MM.1S (cell line): ENCODE data around the gene UBL3.

Experiments used
- DNase-seq: peaks from one replicate; pipeline ENCODE4 v3.0.0-alpha.2; 2015
- H2AFZ ChIP-seq: fragments of 300-600 bp; sonication (generic); 2 replicates; pipeline ENCODE4 v1.6.0; 2016; ENCODE audit warnings: antibody characterized with exemption, low read length
- H3F3A ChIP-seq: fragments of 300-600 bp; sonication (generic); 2 replicates; pipeline ENCODE4 v1.6.1; 2016; ENCODE audit warnings: mild to moderate bottlenecking, antibody characterized with exemption, low read length, moderate library complexity, mixed read lengths; ENCODE audit not compliant: insufficient read depth
- H3K27ac ChIP-seq: fragments of 300-600 bp; sonication (generic); 2 replicates; pipeline ENCODE4 v1.5.1; 2016; ENCODE audit warnings: mild to moderate bottlenecking, low read length
- H3K27me3 ChIP-seq: fragments of 300-600 bp; sonication (generic); replicated peaks from 2 replicates; pipeline ENCODE4 v1.6.0; 2016; ENCODE audit warnings: low read length; ENCODE audit not compliant: insufficient read depth
- H3K36me3 ChIP-seq: fragments of 300-600 bp; sonication (generic); replicated peaks from 2 replicates; pipeline ENCODE4 v1.6.1; 2016; ENCODE audit warnings: mild to moderate bottlenecking, low read length, mixed read lengths; ENCODE audit not compliant: insufficient read depth
- H3K4me1 ChIP-seq: fragments of 300-600 bp; sonication (generic); 2 replicates; pipeline ENCODE4 v1.6.1; 2016; ENCODE audit warnings: low read length, mixed read lengths
- H3K4me2 ChIP-seq: fragments of 300-600 bp; sonication (generic); 2 replicates; pipeline ENCODE4 v1.6.0; 2016; ENCODE audit warnings: low read depth, low read length
- H3K4me3 ChIP-seq: fragments of 300-600 bp; sonication (generic); 2 replicates; pipeline ENCODE4 v1.5.1; 2016; ENCODE audit warnings: low read length, mixed read lengths
- H3K79me2 ChIP-seq: fragments of 300-600 bp; sonication (generic); 2 replicates; pipeline ENCODE4 v1.6.1; 2016; ENCODE audit warnings: mixed run types, low read length, mixed read lengths
- H3K9ac ChIP-seq: fragments of 300-600 bp; sonication (generic); 2 replicates; pipeline ENCODE4 v1.6.1; 2016; ENCODE audit warnings: low read length, mixed read lengths
- H3K9me2 ChIP-seq: fragments of 300-600 bp; sonication (generic); replicated peaks from 2 replicates; pipeline ENCODE4 v1.6.1; 2016; ENCODE audit warnings: mild to moderate bottlenecking, low read length, mixed read lengths; ENCODE audit not compliant: insufficient read depth
- H3K9me3 ChIP-seq: fragments of 300-600 bp; sonication (generic); replicated peaks from 2 replicates; pipeline ENCODE4 v1.6.1; 2016; ENCODE audit warnings: mild to moderate bottlenecking, low read length, mixed read lengths; ENCODE audit not compliant: insufficient read depth
- H4K20me1 ChIP-seq: fragments of 300-600 bp; sonication (generic); 2 replicates; pipeline ENCODE4 v1.6.1; 2016; ENCODE audit warnings: mild to moderate bottlenecking, low read length, moderate library complexity, mixed read lengths; ENCODE audit not compliant: insufficient read depth
- EZH2 ChIP-seq: fragments of 300-600 bp; sonication (generic); optimal IDR thresholded peaks from 2 replicates; pipeline ENCODE3; 2017; ENCODE audit warnings: low read depth, mild to moderate bottlenecking, antibody characterized with exemption, low read length, mixed read lengths
- EZH2phosphoT487 ChIP-seq: fragments of 300-600 bp; sonication (generic); IDR thresholded peaks from 2 replicates; pipeline ENCODE4 v1.6.1; 2018; ENCODE audit warnings: antibody characterized with exemption, low read length
- TF ChIP-seq, protein P1 (sequence below): fragments of 300-600 bp; sonication (generic); IDR thresholded peaks from 2 replicates; pipeline ENCODE4 v1.5.1; 2016; ENCODE audit warnings: antibody characterized with exemption, low read length, mixed read lengths

UBL3 gene

DNA sequence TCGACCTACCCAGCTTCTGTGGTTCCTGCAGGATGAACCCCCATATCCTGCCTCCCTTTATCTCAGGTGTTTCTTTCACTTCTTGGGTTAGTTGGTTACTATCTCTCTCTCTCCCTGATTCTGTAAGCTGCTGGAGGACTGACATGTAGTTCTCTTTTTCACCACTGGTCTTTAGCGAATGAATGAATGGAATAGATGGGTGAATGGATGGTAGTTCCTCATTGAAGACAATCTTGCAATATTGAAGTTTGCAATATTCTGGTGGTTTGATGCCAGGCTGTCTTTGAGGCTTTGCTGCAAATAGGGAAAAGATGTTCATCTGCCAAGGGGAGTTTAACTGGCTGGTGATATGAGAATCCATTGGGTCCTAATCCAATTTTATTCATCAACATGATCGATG is 120.2 kb downstream of the UBL3 start:
- H3K36me3 ChIP-seq = no peaks in the 10 kb centered on the region
- no peak overlapping the region for H3K27ac ChIP-seq
- H3K9me2 ChIP-seq = no peaks in the 10 kb centered on the region
- H2AFZ ChIP-seq = no peak overlapping the region
- no peaks in the 10 kb centered on the region for H3K27me3 ChIP-seq
- H3K9ac ChIP-seq = no peak overlapping the region
- no peak for DNase-seq
- no peaks in the 10 kb centered on the region for H3F3A ChIP-seq
- no peaks in the 10 kb centered on the region for H4K20me1 ChIP-seq
- H3K9me3 ChIP-seq = no peaks in the 10 kb centered on the region
- H3K4me1 ChIP-seq = no peaks in the 10 kb centered on the region
- no peaks in the 10 kb centered on the region for H3K79me2 ChIP-seq
- no peak overlapping the region for H3K4me2 ChIP-seq
- TF ChIP-seq, protein P1, sequence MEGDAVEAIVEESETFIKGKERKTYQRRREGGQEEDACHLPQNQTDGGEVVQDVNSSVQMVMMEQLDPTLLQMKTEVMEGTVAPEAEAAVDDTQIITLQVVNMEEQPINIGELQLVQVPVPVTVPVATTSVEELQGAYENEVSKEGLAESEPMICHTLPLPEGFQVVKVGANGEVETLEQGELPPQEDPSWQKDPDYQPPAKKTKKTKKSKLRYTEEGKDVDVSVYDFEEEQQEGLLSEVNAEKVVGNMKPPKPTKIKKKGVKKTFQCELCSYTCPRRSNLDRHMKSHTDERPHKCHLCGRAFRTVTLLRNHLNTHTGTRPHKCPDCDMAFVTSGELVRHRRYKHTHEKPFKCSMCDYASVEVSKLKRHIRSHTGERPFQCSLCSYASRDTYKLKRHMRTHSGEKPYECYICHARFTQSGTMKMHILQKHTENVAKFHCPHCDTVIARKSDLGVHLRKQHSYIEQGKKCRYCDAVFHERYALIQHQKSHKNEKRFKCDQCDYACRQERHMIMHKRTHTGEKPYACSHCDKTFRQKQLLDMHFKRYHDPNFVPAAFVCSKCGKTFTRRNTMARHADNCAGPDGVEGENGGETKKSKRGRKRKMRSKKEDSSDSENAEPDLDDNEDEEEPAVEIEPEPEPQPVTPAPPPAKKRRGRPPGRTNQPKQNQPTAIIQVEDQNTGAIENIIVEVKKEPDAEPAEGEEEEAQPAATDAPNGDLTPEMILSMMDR = no peak
- H3K4me3 ChIP-seq = no peak overlapping the region

DNA sequence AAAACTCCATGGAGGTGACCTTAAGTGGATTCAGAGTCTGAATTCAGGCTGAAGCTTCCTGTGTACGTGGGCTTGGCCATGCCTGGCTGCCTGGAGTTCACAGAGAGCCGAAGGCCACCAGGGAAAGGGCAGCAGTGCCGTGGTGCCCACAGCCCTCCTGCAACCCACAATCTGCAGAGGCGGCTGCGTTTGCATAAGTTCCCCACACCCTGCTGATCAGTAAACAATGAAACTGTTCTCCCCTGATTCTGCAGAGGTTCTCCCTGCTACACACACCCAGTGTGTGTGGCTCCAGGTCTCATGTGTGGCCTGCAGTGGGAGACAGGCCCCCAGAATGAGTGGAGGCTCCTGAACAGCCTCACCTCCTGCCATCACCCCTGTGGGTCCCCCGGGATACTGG is 128.0 kb downstream of the UBL3 start:
- H3K36me3 ChIP-seq = no peaks in the 10 kb centered on the region
- H3K4me3 ChIP-seq = no peak overlapping the region
- H3K4me1 ChIP-seq = no peaks in the 10 kb centered on the region
- no peaks in the 10 kb centered on the region for H3K9me3 ChIP-seq
- H4K20me1 ChIP-seq = no peaks in the 10 kb centered on the region
- H3F3A ChIP-seq = no peaks in the 10 kb centered on the region
- TF ChIP-seq, protein P1 = no peak
- TF ChIP-seq EZH2phosphoT487 (no peak), EZH2 (no peak)
- H2AFZ ChIP-seq = no peak overlapping the region
- no peak for DNase-seq
- no peak overlapping the region for H3K9ac ChIP-seq
- H3K27ac ChIP-seq = no peak overlapping the region
- no peaks in the 10 kb centered on the region for H3K79me2 ChIP-seq
- no peaks in the 10 kb centered on the region for H3K27me3 ChIP-seq
- H3K4me2 ChIP-seq = no peak overlapping the region
- H3K9me2 ChIP-seq = no peaks in the 10 kb centered on the region

DNA sequence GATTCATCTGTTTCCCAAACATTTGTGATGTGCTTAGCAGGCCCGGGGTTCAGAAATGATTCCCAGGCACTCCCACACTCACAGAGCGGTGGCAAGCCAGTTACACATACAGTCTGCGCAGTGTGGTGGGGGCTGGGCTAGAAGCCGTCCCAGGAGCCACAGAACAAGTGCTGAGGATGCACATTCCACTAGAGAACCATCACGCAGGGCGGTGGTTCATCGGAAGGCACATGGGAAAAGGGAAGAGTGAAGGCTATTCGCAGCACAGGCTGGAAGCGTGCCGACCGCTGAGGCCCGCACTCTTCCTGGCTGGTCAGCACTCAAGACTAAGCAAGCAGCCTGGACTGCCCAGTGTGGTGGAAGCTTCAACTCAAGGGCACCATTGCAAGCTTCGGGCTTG is 128.7 kb downstream of the UBL3 start:
- Histone ChIP-seq H4K20me1 (no peaks in the 10 kb centered on the region), H3K79me2 (no peaks in the 10 kb centered on the region), H3K9me2 (no peaks in the 10 kb centered on the region), H3K4me2 (no peak overlapping the region), H3K9ac (no peak overlapping the region), H3K27ac (no peak overlapping the region), H3K27me3 (no peaks in the 10 kb centered on the region), H2AFZ (no peak overlapping the region), H3K36me3 (no peaks in the 10 kb centered on the region), H3K4me3 (no peak overlapping the region), H3F3A (no peaks in the 10 kb centered on the region), H3K4me1 (no peaks in the 10 kb centered on the region), H3K9me3 (no peaks in the 10 kb centered on the region)
- TF ChIP-seq EZH2phosphoT487 (no peak), EZH2 (no peak)
- TF ChIP-seq, protein P1 = no peak
- DNase-seq = no peak

DNA sequence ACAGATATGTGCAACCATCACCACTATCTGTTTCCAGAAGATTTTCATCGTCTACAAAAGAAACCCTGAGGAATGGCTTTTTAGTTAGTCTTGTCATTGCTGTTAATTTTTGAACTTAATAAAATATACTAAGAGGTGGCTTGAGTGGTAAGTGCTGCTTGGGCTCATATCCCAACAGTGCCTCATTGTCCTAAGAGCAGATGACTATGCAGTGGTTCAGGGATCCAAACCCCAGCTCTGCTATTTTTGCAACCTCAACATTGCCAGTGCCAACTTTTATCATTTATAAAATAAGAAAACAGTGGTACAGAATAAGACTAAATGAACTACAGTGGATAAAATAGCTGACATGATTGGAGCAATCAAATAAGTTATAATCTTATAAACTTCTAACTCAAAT is 131.7 kb downstream of the UBL3 start:
- Histone ChIP-seq H3K9ac (no peak overlapping the region), H3K4me1 (no peaks in the 10 kb centered on the region), H2AFZ (no peak overlapping the region), H3K4me2 (no peak overlapping the region), H3K4me3 (no peak overlapping the region), H3K27me3 (no peaks in the 10 kb centered on the region), H4K20me1 (no peaks in the 10 kb centered on the region), H3K9me2 (no peaks in the 10 kb centered on the region), H3F3A (no peaks in the 10 kb centered on the region), H3K9me3 (no peaks in the 10 kb centered on the region), H3K79me2 (no peaks in the 10 kb centered on the region), H3K27ac (no peak overlapping the region), H3K36me3 (no peaks in the 10 kb centered on the region)
- no peak for DNase-seq
- TF ChIP-seq, protein P1 = no peak
- TF ChIP-seq EZH2 (no peak), EZH2phosphoT487 (no peak)
